PC-3 (cell line): ENCODE data around the gene KRTAP5-11. TPM values are rescaled to one million over a fixed set of nuclear protein-coding genes. Genes with fewer than 3 reads are reported as not detected.

Experiments
- ATAC-seq: fragments of 200-7000 bp; cut with Tn5 transposase; 2 replicates; pipeline ENCODE4 v1.9.1; 2020; ENCODE audit warnings: mild to moderate bottlenecking, moderate library complexity
- BruUV-seq: library from RNA; stranded (reverse); fragments of 400-500 nt; replicated peaks from 2 replicates; lab custom pipeline; 2021; lab: Mats Ljungman, UMichigan
- CTCF ChIA-PET: fragments of 300-600 bp; sonication (Branson Sonifier 250); formaldehyde crosslinking; loops from one replicate; lab custom pipeline; 2022; ENCODE audit warnings: antibody characterized with exemption; lab: Charles Lee
- POLR2A ChIA-PET: fragments of 300-600 bp; sonication (Branson Sonifier 250); formaldehyde crosslinking; loops from one replicate; lab custom pipeline; 2022; ENCODE audit warnings: antibody characterized with exemption; ENCODE audit not compliant: unreplicated experiment; lab: Charles Lee
- DNase-seq: peaks from one replicate; pipeline ENCODE4 v3.0.0-alpha.2; 2015
- H2AFZ ChIP-seq: fragments of 300-600 bp; sonication (generic); 2 replicates; pipeline ENCODE4 v1.6.0; 2016; ENCODE audit warnings: antibody characterized with exemption, low read length
- H3F3A ChIP-seq: fragments of 300-600 bp; sonication (generic); one replicate; pipeline ENCODE4 v1.6.0; 2017; ENCODE audit warnings: antibody characterized with exemption, low read length, control low read depth, mild to moderate bottlenecking; ENCODE audit not compliant: unreplicated experiment
- H3K27ac ChIP-seq: fragments of 300-600 bp; sonication (generic); 2 replicates; pipeline ENCODE4 v1.5.1; 2016; ENCODE audit warnings: mild to moderate bottlenecking, low read length
- H3K27me3 ChIP-seq: fragments of 300-600 bp; sonication (generic); 2 replicates; pipeline ENCODE4 v1.6.1; 2016; ENCODE audit warnings: low read length, mixed read lengths
- H3K36me3 ChIP-seq: fragments of 300-600 bp; sonication (generic); 2 replicates; pipeline ENCODE4 v1.6.1; 2016; ENCODE audit warnings: low read depth, mixed run types, low read length, mixed read lengths
- H3K4me1 ChIP-seq: fragments of 300-600 bp; sonication (generic); 2 replicates; pipeline ENCODE4 v1.5.1; 2016; ENCODE audit warnings: low read length; ENCODE audit not compliant: insufficient read depth
- H3K4me2 ChIP-seq: fragments of 300-600 bp; sonication (generic); 2 replicates; pipeline ENCODE4 v1.6.0; 2016; ENCODE audit warnings: low read length
- H3K4me3 ChIP-seq: fragments of 300-600 bp; sonication (generic); 2 replicates; pipeline ENCODE4 v1.5.1; 2016; ENCODE audit warnings: mild to moderate bottlenecking, low read length, mixed read lengths
- H3K79me2 ChIP-seq: fragments of 300-600 bp; sonication (generic); 2 replicates; pipeline ENCODE4 v1.6.1; 2017; ENCODE audit warnings: low read length, mixed read lengths
- H3K9ac ChIP-seq: fragments of 300-600 bp; sonication (generic); 2 replicates; pipeline ENCODE4 v1.6.0; 2016; ENCODE audit warnings: mild to moderate bottlenecking, low read length
- H3K9me2 ChIP-seq: fragments of 300-600 bp; sonication (generic); replicated peaks from 2 replicates; pipeline ENCODE4 v1.6.1; 2016; ENCODE audit warnings: mixed run types, low read length, mixed read lengths
- H3K9me3 ChIP-seq: fragments of 300-600 bp; sonication (generic); 2 replicates; pipeline ENCODE4 v1.6.1; 2016; ENCODE audit warnings: low read length, mixed read lengths
- H4K20me1 ChIP-seq: fragments of 300-600 bp; sonication (generic); 2 replicates; pipeline ENCODE4 v1.6.1; 2016; ENCODE audit warnings: low read length, mixed read lengths
- EZH2 ChIP-seq: fragments of 300-600 bp; sonication (generic); IDR thresholded peaks from one replicate; pipeline ENCODE4 v1.6.1; 2017; ENCODE audit warnings: antibody characterized with exemption, mild to moderate bottlenecking, low read length; ENCODE audit not compliant: unreplicated experiment
- EZH2phosphoT487 ChIP-seq: fragments of 300-600 bp; sonication (generic); IDR thresholded peaks from 2 replicates; pipeline ENCODE4 v1.6.1; 2018; ENCODE audit warnings: mild to moderate bottlenecking, antibody characterized with exemption, low read length, borderline replicate concordance
- intact Hi-C: fragments of 100-400 bp; cut with micrococcal nuclease; formaldehyde crosslinking; loops from 2 replicates; pipeline ENCODE4 v1.9.0; 2023
- total RNA-seq: library from RNA; depleted of rRNA; stranded (reverse); fragments of >200 nt; gene quantifications from 2 replicates; pipeline ENCODE4 v1.2.3, GENCODE V29; 2014
- TF ChIP-seq, protein P1 (sequence below): fragments of 300-600 bp; sonication (generic); conservative IDR thresholded peaks from 2 replicates; pipeline ENCODE4 v1.5.1; 2017; ENCODE audit warnings: antibody characterized with exemption, low read depth, mild to moderate bottlenecking, low read length

The KRTAP5-11 gene
- total RNA-seq, 1 experiment from 2014 or later = not detected

DNA sequence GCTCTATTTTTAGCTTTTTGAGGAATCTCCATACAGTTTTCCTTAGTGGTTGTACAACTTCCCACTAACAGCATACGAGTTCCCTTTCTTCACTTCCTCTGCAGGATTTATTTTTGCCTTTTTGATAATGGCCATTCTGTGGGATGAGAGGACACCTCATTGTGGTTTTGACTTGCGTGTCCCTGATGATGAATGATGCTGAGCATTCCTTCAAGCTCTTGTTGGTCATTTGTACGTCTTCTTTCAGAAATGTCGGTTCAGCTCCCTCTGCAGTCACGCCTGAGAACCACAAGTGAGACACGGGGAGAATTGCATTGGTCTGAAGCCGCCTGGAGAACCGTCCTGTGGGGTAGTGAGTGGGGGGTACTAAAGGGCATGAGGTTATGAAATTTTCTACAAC is 19.3 kb downstream of the KRTAP5-11 start:
- Histone ChIP-seq H3K4me3 (no peak overlapping the region), H3K4me2 (0 out of 2 replicates have a peak overlapping the region, but pooled peaks have one; percentile 2), H3K9me3 (no peaks in the 10 kb centered on the region), H3K27ac (no peak overlapping the region), H3K79me2 (no peaks in the 10 kb centered on the region), H4K20me1 (no peaks in the 10 kb centered on the region), H3K9me2 (no peaks in the 10 kb centered on the region), H2AFZ (no peak overlapping the region), H3K27me3 (no peaks in the 10 kb centered on the region), H3K36me3 (no peaks in the 10 kb centered on the region), H3K9ac (no peak overlapping the region), H3F3A (no peaks in the 10 kb centered on the region), H3K4me1 (peaks cover 21% of the 10 kb centered on the region)
- intact Hi-C loops = no loop called here
- ChIA-PET CTCF (interaction anchor here (0.6 to 2.1 kb wide), 3 partner anchors 16 to 190 kb away, joined by 3 to 7 read pairs (median 3); no protein-coding TSS in a partner anchor), POLR2A (no interaction called here)
- DNase-seq (peak; percentile 83), ATAC-seq (peak; percentile 77)
- TF ChIP-seq, protein P1, sequence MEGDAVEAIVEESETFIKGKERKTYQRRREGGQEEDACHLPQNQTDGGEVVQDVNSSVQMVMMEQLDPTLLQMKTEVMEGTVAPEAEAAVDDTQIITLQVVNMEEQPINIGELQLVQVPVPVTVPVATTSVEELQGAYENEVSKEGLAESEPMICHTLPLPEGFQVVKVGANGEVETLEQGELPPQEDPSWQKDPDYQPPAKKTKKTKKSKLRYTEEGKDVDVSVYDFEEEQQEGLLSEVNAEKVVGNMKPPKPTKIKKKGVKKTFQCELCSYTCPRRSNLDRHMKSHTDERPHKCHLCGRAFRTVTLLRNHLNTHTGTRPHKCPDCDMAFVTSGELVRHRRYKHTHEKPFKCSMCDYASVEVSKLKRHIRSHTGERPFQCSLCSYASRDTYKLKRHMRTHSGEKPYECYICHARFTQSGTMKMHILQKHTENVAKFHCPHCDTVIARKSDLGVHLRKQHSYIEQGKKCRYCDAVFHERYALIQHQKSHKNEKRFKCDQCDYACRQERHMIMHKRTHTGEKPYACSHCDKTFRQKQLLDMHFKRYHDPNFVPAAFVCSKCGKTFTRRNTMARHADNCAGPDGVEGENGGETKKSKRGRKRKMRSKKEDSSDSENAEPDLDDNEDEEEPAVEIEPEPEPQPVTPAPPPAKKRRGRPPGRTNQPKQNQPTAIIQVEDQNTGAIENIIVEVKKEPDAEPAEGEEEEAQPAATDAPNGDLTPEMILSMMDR = peak; percentile 86
- TF ChIP-seq EZH2 = no peak
- BruUV-seq = no TSS peak

DNA sequence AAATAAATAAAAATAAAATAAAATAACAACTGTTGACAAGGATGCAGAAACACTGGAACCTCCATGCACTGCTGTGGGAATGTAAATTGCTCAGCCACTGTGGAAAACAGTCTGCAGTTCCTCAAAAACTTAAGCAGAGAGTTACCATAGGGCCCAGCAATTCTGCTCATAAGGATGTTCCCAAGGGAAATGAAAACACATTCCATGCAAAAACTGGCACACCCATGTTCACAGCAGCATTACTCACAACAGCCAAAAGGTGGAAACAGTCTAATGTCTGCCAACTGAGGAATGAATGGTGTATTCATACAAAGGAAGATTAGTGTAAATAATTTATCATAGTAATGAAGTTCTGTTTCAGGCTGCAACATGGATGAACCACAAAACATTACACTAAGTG is 20.6 kb downstream of the KRTAP5-11 start:
- no peak for TF ChIP-seq EZH2phosphoT487
- no peak for TF ChIP-seq EZH2
- TF ChIP-seq, protein P1 = no peak
- no peaks in the 10 kb centered on the region for H3K79me2 ChIP-seq
- no peak overlapping the region for H2AFZ ChIP-seq
- H3F3A ChIP-seq = no peaks in the 10 kb centered on the region
- no peaks in the 10 kb centered on the region for H3K9me2 ChIP-seq
- H3K27ac ChIP-seq = peak overlapping the region; percentile 20
- no peak overlapping the region for H3K4me2 ChIP-seq
- H3K4me1 ChIP-seq = peaks cover 18% of the 10 kb centered on the region
- ChIA-PET CTCF (no interaction called here), POLR2A (no interaction called here)
- no peaks in the 10 kb centered on the region for H3K27me3 ChIP-seq
- BruUV-seq = no TSS peak
- no peak overlapping the region for H3K9ac ChIP-seq
- H3K36me3 ChIP-seq = no peaks in the 10 kb centered on the region
- no peaks in the 10 kb centered on the region for H3K9me3 ChIP-seq
- intact Hi-C loops = no loop called here
- H3K4me3 ChIP-seq = no peak overlapping the region
- DNase-seq = peak; percentile 59
- H4K20me1 ChIP-seq = no peaks in the 10 kb centered on the region
- ATAC-seq = peak; percentile 74

DNA sequence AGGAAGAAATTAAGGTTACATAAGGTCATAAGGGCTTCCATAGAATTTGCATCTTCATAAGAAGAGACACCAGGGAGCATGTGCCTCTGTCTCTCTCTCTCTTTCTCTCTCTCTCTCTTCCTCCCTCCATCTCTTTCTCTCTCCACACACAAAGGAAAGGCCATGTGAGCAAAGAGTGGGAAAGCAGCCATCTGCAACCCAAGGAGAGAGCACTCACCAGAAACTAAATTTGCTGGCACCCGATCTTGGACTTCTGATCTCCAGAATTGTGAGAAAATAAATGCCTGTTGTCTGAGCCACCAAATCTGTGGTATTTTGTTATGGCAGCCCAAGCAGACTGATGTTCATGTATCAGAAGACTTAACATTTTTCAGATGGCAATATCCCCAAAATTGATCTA is 23.7 kb downstream of the KRTAP5-11 start:
- Histone ChIP-seq H3K9me3 (no peaks in the 10 kb centered on the region), H4K20me1 (no peaks in the 10 kb centered on the region), H3K36me3 (no peaks in the 10 kb centered on the region), H3F3A (no peaks in the 10 kb centered on the region), H2AFZ (no peak overlapping the region), H3K9ac (no peak overlapping the region), H3K27ac (no peak overlapping the region), H3K27me3 (no peaks in the 10 kb centered on the region), H3K4me2 (no peak overlapping the region), H3K79me2 (no peaks in the 10 kb centered on the region), H3K9me2 (no peaks in the 10 kb centered on the region), H3K4me1 (peaks cover 18% of the 10 kb centered on the region), H3K4me3 (no peak overlapping the region)
- intact Hi-C loops = no loop called here
- no peak for ATAC-seq
- no peak for TF ChIP-seq EZH2phosphoT487
- TF ChIP-seq EZH2 = no peak
- TF ChIP-seq, protein P1 = no peak
- ChIA-PET CTCF (no interaction called here), POLR2A (no interaction called here)
- BruUV-seq = no TSS peak
- DNase-seq = no peak
